Muscle of arm (tissue), 12 donors: ENCODE results near the gene KCND2. TPM values are rescaled to one million over a fixed set of nuclear protein-coding genes. Genes with fewer than 3 reads are reported as not detected.

Experiments used
- DNase-seq: peaks from one replicate; pipeline ENCODE4 v3.0.0-alpha.2; 2013
- polyA plus RNA-seq, 12 donors: library from polyadenylated mRNA; unstranded; fragments of 120-200 nt; gene quantifications; one replicate each; pipeline ENCODE4 v1.2.1, GENCODE V29; 2013; ENCODE audit not compliant: insufficient read length in 12 of 12

The KCND2 gene
- polyA plus RNA-seq, 12 donors = 0.53 to 1.9 (median 0.99) TPM; not detected in 2

- DNase-seq = no peak
Observed at GRCh38 chr7:120307991-120308545, 35.1 kb downstream of the KCND2 start.

- no peak for DNase-seq
Observed at GRCh38 chr7:120311028-120311788, 38.2 kb downstream of the KCND2 start.

GRCh38 chr7:120320218-120320961, 47.4 kb downstream of the KCND2 start:
- DNase-seq = no peak

GRCh38 chr7:120327054-120327453, 54.1 kb downstream of the KCND2 start:
- no peak for DNase-seq

- no peak for DNase-seq
Observed at GRCh38 chr7:120332433-120332832, 59.5 kb downstream of the KCND2 start.

GRCh38 chr7:120334475-120334874, 61.5 kb downstream of the KCND2 start:
- no peak for DNase-seq

GRCh38 chr7:120337308-120337907, 64.4 kb downstream of the KCND2 start:
- DNase-seq = no peak

- no peak for DNase-seq
Observed at GRCh38 chr7:120344276-120344675, 71.3 kb downstream of the KCND2 start.

- DNase-seq = no peak
Observed at GRCh38 chr7:120353171-120353570, 80.2 kb downstream of the KCND2 start.

GRCh38 chr7:120360918-120361317, 87.9 kb downstream of the KCND2 start:
- DNase-seq = no peak

- DNase-seq = no peak
Observed at GRCh38 chr7:120363414-120363813, 90.4 kb downstream of the KCND2 start.

GRCh38 chr7:120370954-120371353, 98.0 kb downstream of the KCND2 start:
- no peak for DNase-seq

- DNase-seq = no peak
Observed at GRCh38 chr7:120373174-120373573, 100.2 kb downstream of the KCND2 start.

GRCh38 chr7:120394595-120394994, 121.6 kb downstream of the KCND2 start:
- no peak for DNase-seq

GRCh38 chr7:120395526-120396019, 122.6 kb downstream of the KCND2 start:
- DNase-seq = no peak

- no peak for DNase-seq
Observed at GRCh38 chr7:120398284-120399000, 125.5 kb downstream of the KCND2 start.

GRCh38 chr7:120400806-120401455, 128.0 kb downstream of the KCND2 start:
- no peak for DNase-seq

- no peak for DNase-seq
Observed at GRCh38 chr7:120402079-120402767, 129.2 kb downstream of the KCND2 start.

GRCh38 chr7:120402801-120403200, 129.8 kb downstream of the KCND2 start:
- DNase-seq = no peak

- no peak for DNase-seq
Observed at GRCh38 chr7:120404042-120404441, 131.1 kb downstream of the KCND2 start.
